Transverse colon (tissue), 4 donors: Measurements from ENCODE around the gene RDH8. TPM values are rescaled to one million over a fixed set of nuclear protein-coding genes. Genes with fewer than 3 reads are reported as not detected.

ENCODE experiments used
- DNase-seq: peaks from one replicate; pipeline ENCODE4 v3.0.0-alpha.2; 2019
- H3K27ac ChIP-seq, 4 donors: fragments of 200-600 bp; sonication (generic); 2 replicates each; pipeline ENCODE4 v1.5.1; 2016 to 2018; ENCODE audit warnings: inconsistent platforms in 4 of 4
- H3K27me3 ChIP-seq: fragments of 200-600 bp; sonication (generic); 2 replicates; pipeline ENCODE4 v1.5.1; 2017; ENCODE audit warnings: inconsistent platforms
- H3K36me3 ChIP-seq, 4 donors: fragments of 200-600 bp; sonication (generic); 2 replicates each; pipeline ENCODE4 v1.5.1; 2017 to 2019; ENCODE audit warnings: inconsistent platforms in 4 of 4
- H3K4me1 ChIP-seq, 4 donors: fragments of 200-600 bp; sonication (generic); 2 replicates each; pipeline ENCODE4 v1.5.1; 2017 to 2020; ENCODE audit warnings: inconsistent platforms in 4 of 4
- H3K4me3 ChIP-seq, 4 donors: fragments of 200-600 bp; sonication (generic); 1 replicate in 1 of 4; 2 replicates in 3 of 4; pipeline versions ENCODE4 v1.5.1 to v1.6.1; 2017 to 2019; ENCODE audit warnings: inconsistent platforms in 4 of 4
- H3K9me3 ChIP-seq, 2 donors: fragments of 200-600 bp; sonication (generic); 2 replicates each; pipeline ENCODE4 v1.5.1; 2017 to 2019; ENCODE audit warnings: inconsistent platforms in 2 of 2
- EP300 ChIP-seq: sonication (generic); formaldehyde crosslinking; IDR thresholded peaks from one replicate; pipeline ENCODE4 v1.6.1; 2017; ENCODE audit warnings: antibody characterized with exemption, low read depth
- POLR2A ChIP-seq: fragments of 450-650 bp; IDR thresholded peaks from one replicate; pipeline ENCODE4 v1.6.1; 2016; ENCODE audit warnings: antibody characterized with exemption, mild to moderate bottlenecking, moderate library complexity
- POLR2AphosphoS5 ChIP-seq, 3 donors: sonication (generic); formaldehyde crosslinking; IDR thresholded peaks; one replicate each; pipeline ENCODE4 v1.6.1; 2016; ENCODE audit warnings: antibody characterized with exemption in 3 of 3
- WGBS, 2 donors: methylation state at CpG; one replicate each; pipeline ENCODE4 v1.1.5; 2018; ENCODE audit warnings: low coverage in 1 of 2; 5-methylcytosine and 5-hydroxymethylcytosine counted together
- in situ Hi-C, 4 donors: fragments of 200-750 bp; cut with MboI; loops; one replicate each; pipeline versions ENCODE4 v1.15.0 to v1.15.1; 2017; ENCODE audit warnings: low sequenced_read_pairs in 3 of 4, low pct_ligation_motif_present in 1 of 4, low pct_unique_long_range_greater_than_20kb in 1 of 4
- intact Hi-C: fragments of 100-400 bp; cut with DNase I; formaldehyde crosslinking; loops from one replicate; pipeline ENCODE4 v1.15.1; 2023; ENCODE audit warnings: low total_unique reads
- total RNA-seq, 4 donors: library from RNA; depleted of rRNA; stranded (reverse); fragments of >200 nt; gene quantifications; one replicate each; pipeline ENCODE4 v1.1.0, GENCODE V29; 2016
- TF ChIP-seq, protein P1 (sequence below), 5 experiments: fragments of 200-600 bp in 3 of 5; fragments of 450-650 bp in 2 of 5; sonication (generic) in 3 of 5; IDR thresholded peaks; 1 replicate in 2 of 5; 2 replicates in 3 of 5; pipeline ENCODE4 v1.5.1; 2016 to 2017; ENCODE audit warnings: antibody characterized with exemption in 5 of 5, inconsistent platforms in 3 of 5, mild to moderate bottlenecking in 2 of 5, moderate library complexity in 1 of 5

RDH8 gene, protein sequence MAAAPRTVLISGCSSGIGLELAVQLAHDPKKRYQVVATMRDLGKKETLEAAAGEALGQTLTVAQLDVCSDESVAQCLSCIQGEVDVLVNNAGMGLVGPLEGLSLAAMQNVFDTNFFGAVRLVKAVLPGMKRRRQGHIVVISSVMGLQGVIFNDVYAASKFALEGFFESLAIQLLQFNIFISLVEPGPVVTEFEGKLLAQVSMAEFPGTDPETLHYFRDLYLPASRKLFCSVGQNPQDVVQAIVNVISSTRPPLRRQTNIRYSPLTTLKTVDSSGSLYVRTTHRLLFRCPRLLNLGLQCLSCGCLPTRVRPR
- total RNA-seq: not detected

GRCh38 chr19:10013316-10013715 lies at the start of gene RDH8:
TSS of gene RDH8 (plus strand) at chr19:10013483. CDS start at chr19:10013498, 15 bp downstream.
- Histone ChIP-seq H3K4me3 (no peak within 1 kb of the TSS), H3K27me3 (peaks cover 62% of the 10 kb centered on the region), H3K36me3 (no peaks in the 10 kb centered on the region), H3K27ac (no peak within 1 kb of the TSS), H3K4me1 (peaks cover 0 to 30% (median 19%) of the 10 kb centered on the region in 4 donors), H3K9me3 (no peaks in the 10 kb centered on the region)
- WGBS, 2 donors: 60% methylated on average over 1 to 10 of the region's 10 CpGs
- DNase-seq: no peak
- intact Hi-C loops (no loop called here), in situ Hi-C loops (no loop called here)
- no peak for TF ChIP-seq POLR2AphosphoS5 (IDR thresholded peaks at IDR 0.05)
- TF ChIP-seq, protein P1, sequence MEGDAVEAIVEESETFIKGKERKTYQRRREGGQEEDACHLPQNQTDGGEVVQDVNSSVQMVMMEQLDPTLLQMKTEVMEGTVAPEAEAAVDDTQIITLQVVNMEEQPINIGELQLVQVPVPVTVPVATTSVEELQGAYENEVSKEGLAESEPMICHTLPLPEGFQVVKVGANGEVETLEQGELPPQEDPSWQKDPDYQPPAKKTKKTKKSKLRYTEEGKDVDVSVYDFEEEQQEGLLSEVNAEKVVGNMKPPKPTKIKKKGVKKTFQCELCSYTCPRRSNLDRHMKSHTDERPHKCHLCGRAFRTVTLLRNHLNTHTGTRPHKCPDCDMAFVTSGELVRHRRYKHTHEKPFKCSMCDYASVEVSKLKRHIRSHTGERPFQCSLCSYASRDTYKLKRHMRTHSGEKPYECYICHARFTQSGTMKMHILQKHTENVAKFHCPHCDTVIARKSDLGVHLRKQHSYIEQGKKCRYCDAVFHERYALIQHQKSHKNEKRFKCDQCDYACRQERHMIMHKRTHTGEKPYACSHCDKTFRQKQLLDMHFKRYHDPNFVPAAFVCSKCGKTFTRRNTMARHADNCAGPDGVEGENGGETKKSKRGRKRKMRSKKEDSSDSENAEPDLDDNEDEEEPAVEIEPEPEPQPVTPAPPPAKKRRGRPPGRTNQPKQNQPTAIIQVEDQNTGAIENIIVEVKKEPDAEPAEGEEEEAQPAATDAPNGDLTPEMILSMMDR (IDR thresholded peaks at IDR 0.05): no peak
- no peak for TF ChIP-seq POLR2A
- no peak for TF ChIP-seq EP300

DNA sequence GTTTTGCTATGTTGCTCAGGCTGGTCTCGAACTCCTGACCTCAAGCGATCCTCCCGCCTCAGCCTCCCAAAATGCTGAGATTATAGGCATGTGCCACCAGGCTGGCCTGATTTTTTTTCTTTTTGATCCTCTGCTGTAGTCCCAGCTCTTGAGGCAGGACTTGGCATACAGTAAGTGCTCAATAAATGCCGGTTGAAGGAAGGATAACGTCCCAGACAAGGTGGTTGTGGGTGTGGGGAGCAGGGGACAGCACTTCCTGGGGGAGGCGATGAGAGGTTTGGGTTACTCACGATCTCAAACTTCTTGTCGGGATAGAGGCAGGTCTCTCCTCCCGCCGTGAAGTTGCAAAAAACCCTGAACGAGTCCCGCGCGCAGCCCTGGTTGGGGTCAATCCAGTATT lies 47.3 kb upstream of the RDH8 start:
- in situ Hi-C loops (no loop called here), intact Hi-C loops (no loop called here)
- Histone ChIP-seq H3K9me3 (no peaks in the 10 kb centered on the region), H3K27ac (no peak overlapping the region), H3K4me1 (no peaks in the 10 kb centered on the region), H3K36me3 (no peaks in the 10 kb centered on the region), H3K27me3 (peaks cover 26% of the 10 kb centered on the region), H3K4me3 (no peak overlapping the region)
- DNase-seq: no peak
- 57% methylated on average over 10 of the region's 14 CpGs; no CpG with 5 or more reads in 1 of the 2 donors for WGBS, 2 donors
- TF ChIP-seq, protein P1 (IDR thresholded peaks at IDR 0.05): no peak
- TF ChIP-seq POLR2AphosphoS5 (IDR thresholded peaks at IDR 0.05) (no peak), EP300 (no peak), POLR2A (no peak)

GRCh38 chr19:9966448-9966847 lies 46.8 kb upstream of the RDH8 start:
- H3K27me3 ChIP-seq: peaks cover 26% of the 10 kb centered on the region
- intact Hi-C loops: no loop called here
- 20 to 40% methylated on average over 11 to 23 of the region's 29 CpGs for WGBS, 2 donors

DNA sequence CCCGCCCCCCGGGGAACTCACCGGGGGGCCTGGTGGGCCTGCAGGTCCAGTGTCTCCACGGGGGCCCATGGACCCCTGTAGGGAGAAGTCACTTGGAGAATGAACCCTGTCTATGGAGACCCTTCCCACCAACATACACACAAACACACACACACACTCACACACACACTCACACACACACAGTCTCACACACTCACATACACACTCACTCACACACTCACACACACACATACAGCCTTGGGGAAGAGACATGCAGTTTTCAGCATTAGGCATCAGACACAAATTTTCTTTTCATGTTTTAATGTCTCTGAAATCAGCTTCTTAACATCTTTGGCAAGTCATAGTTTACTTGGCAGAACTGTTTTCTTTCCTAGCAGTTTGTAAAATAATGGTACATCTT lies 46.0 kb upstream of the RDH8 start:
- DNase-seq: no peak
- no peak overlapping the region for H3K4me3 ChIP-seq
- WGBS, 2 donors: 68% methylated on average over 4 of the region's 4 CpGs; no CpG with 5 or more reads in 1 of the 2 donors
- TF ChIP-seq POLR2AphosphoS5 (IDR thresholded peaks at IDR 0.05) (no peak), POLR2A (no peak), EP300 (no peak)
- TF ChIP-seq, protein P1 (IDR thresholded peaks at IDR 0.05): no peak
- H3K27ac ChIP-seq: no peak overlapping the region
- in situ Hi-C loops: no loop called here
- H3K27me3 ChIP-seq: peaks cover 26% of the 10 kb centered on the region
- no peaks in the 10 kb centered on the region for H3K4me1 ChIP-seq
- H3K9me3 ChIP-seq: no peaks in the 10 kb centered on the region
- intact Hi-C loops: no loop called here
- no peaks in the 10 kb centered on the region for H3K36me3 ChIP-seq

More at GRCh38 chr19:9966448-9966847, 46.8 kb upstream of the RDH8 start:
- Histone ChIP-seq H3K4me1 (no peaks in the 10 kb centered on the region), H3K9me3 (no peaks in the 10 kb centered on the region), H3K4me3 (no peak overlapping the region), H3K27ac (no peak overlapping the region), H3K36me3 (no peaks in the 10 kb centered on the region)
- TF ChIP-seq POLR2A: no peak
- TF ChIP-seq, protein P1 (IDR thresholded peaks at IDR 0.05): no peak
- TF ChIP-seq EP300: no peak
- TF ChIP-seq POLR2AphosphoS5 (IDR thresholded peaks at IDR 0.05): no peak
- DNase-seq: no peak
- in situ Hi-C loops: no loop called here
